ENCODE results near the gene HTT. TPM values are rescaled to one million over a fixed set of nuclear protein-coding genes. Genes with fewer than 3 reads are reported as not detected.

Gene HTT
- total and polyA plus RNA-seq, 2 of the 13 experiments (the other 11 are each of a cell fraction or from before 2014, with no cell fraction given): 17.5 to 19.5 TPM

GRCh38 chr4:3075652-3075981, 1.1 kb downstream of the HTT start:
- Histone ChIP-seq H3K4me1 (ENCODE audit: insufficient read depth, low read length) (peaks cover 60% of the 10 kb centered on the region), H2AFZ (ENCODE audit: low read length) (no peak overlapping the region), H3K9me3 (ENCODE audit: low read length) (no peaks in the 10 kb centered on the region), H3K79me2 (ENCODE audit: insufficient read depth, low read length) (peaks cover 50% of the 10 kb centered on the region), H3K27ac (ENCODE audit: extremely low read length, insufficient read depth, low read length) (peak overlapping the region; percentile 88), H3K4me2 (ENCODE audit: low read depth, low read length) (peak overlapping the region; percentile 91), H3K9ac (ENCODE audit: insufficient read depth, low read depth, low read length) (peak overlapping the region; percentile 92), H3K27me3 (ENCODE audit: control insufficient read depth in 1 of 2, insufficient read depth in 2 of 2, low read length in 2 of 2) (no peaks in the 10 kb centered on the region; a peak in 1 of 5 replicates), H3K4me3 (replicated peaks in 1 of 3; ENCODE audit: insufficient read depth in 1 of 3, low read depth in 2 of 3, low read length in 3 of 3) (peak overlapping the region; percentile 90 to 98 (median 97)), H3K36me3 (replicated peaks in 1 of 2; ENCODE audit: control insufficient read depth in 1 of 2, insufficient read depth in 2 of 2, low read length in 2 of 2) (peaks cover 0 to 3% of the 10 kb centered on the region in 2 experiments; a peak in 1 of 5 replicates), H4K20me1 (ENCODE audit: insufficient read depth, low read length) (peaks cover 10% of the 10 kb centered on the region)
- intact Hi-C loops (cut with micrococcal nuclease; ENCODE audit: unreplicated experiment): no loop called here
- under 1% methylated on average over 8 of the region's 8 CpGs for WGBS (ENCODE audit: low lambda C conversion rate)
- DNase-seq (ENCODE audit: low spot score): no peak
- POLR2A ChIA-PET: interaction anchor here (0.7 kb wide), 1 partner anchor 707 kb away, joined by 3 read pairs; no protein-coding TSS in a partner anchor
- no peak for ATAC-seq
- no TSS peak for BruUV-seq (replicated peaks)
- CTCF ChIA-PET (ENCODE audit: low intra/inter-chr PET ratio, low total read pairs): no interaction called here
- no peak for FAIRE-seq
- in situ Hi-C loops (cut with HindIII; ENCODE audit: extremely low pct_ligation_motif_present, low pct_unique_long_range_greater_than_20kb): no loop called here
- no peak for TF ChIP-seq MED13 (CRISPR knock-in tag; IDR thresholded peaks at IDR 0.05)
- TF ChIP-seq MEIS1 (CRISPR knock-in tag; IDR thresholded peaks at IDR 0.05; ENCODE audit: borderline replicate concordance): no peak
- TF ChIP-seq, protein P1, sequence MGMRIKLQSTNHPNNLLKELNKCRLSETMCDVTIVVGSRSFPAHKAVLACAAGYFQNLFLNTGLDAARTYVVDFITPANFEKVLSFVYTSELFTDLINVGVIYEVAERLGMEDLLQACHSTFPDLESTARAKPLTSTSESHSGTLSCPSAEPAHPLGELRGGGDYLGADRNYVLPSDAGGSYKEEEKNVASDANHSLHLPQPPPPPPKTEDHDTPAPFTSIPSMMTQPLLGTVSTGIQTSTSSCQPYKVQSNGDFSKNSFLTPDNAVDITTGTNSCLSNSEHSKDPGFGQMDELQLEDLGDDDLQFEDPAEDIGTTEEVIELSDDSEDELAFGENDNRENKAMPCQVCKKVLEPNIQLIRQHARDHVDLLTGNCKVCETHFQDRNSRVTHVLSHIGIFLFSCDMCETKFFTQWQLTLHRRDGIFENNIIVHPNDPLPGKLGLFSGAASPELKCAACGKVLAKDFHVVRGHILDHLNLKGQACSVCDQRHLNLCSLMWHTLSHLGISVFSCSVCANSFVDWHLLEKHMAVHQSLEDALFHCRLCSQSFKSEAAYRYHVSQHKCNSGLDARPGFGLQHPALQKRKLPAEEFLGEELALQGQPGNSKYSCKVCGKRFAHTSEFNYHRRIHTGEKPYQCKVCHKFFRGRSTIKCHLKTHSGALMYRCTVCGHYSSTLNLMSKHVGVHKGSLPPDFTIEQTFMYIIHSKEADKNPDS (CRISPR knock-in tag; IDR thresholded peaks at IDR 0.05): no peak
- no peak for TF ChIP-seq RBAK (CRISPR knock-in tag; IDR thresholded peaks at IDR 0.05)
- TF ChIP-seq TCF12 (IDR thresholded peaks at IDR 0.05): no peak
- TF ChIP-seq TCF12 (CRISPR knock-in tag; IDR thresholded peaks at IDR 0.05): no peak
- no peak for TF ChIP-seq TEAD3 (CRISPR knock-in tag; optimal IDR thresholded peaks at IDR 0.05; ENCODE audit: borderline replicate concordance)
- no peak for TF ChIP-seq MEIS2 (CRISPR knock-in tag; IDR thresholded peaks at IDR 0.05)
- no peak for TF ChIP-seq REPIN1 (CRISPR knock-in tag; IDR thresholded peaks at IDR 0.05; ENCODE audit: borderline replicate concordance, low read depth)

Data from HepG2 (cell line).